Panc1 (cell line): ENCODE results near the gene CFAP20DC. TPM values are rescaled to one million over a fixed set of nuclear protein-coding genes. Genes with fewer than 3 reads are reported as not detected.

ENCODE experiments used
- ATAC-seq: fragments of 200-7000 bp; cut with Tn5 transposase; 2 replicates; pipeline ENCODE4 v1.9.1; 2020; ENCODE audit warnings: mild to moderate bottlenecking, moderate library complexity
- BruUV-seq: library from RNA; stranded (reverse); fragments of 400-500 nt; replicated peaks from 2 replicates; lab custom pipeline; 2021; lab: Mats Ljungman, UMichigan
- CTCF ChIA-PET: fragments of 300-600 bp; sonication (Branson Sonifier 250); formaldehyde crosslinking; loops from one replicate; lab custom pipeline; 2022; ENCODE audit warnings: antibody characterized with exemption; lab: Charles Lee
- POLR2A ChIA-PET: fragments of 300-600 bp; sonication (Branson Sonifier 250); formaldehyde crosslinking; loops from one replicate; lab custom pipeline; 2022; ENCODE audit warnings: antibody characterized with exemption; lab: Charles Lee
- DNase-seq: peaks from one replicate; pipeline ENCODE4 v3.0.0-alpha.2; 2010; ENCODE audit warnings: low read depth, low spot score
- H3K27ac ChIP-seq: 2 replicates; pipeline ENCODE4 v1.5.1; 2011; ENCODE audit warnings: mild to moderate bottlenecking, low read length, inconsistent platforms
- H3K27me3 ChIP-seq: fragments of 200-500 bp; sonication (Bioruptor generic); 2 replicates; pipeline ENCODE4 v1.6.0; 2014; ENCODE audit warnings: low read length, inconsistent platforms; ENCODE audit not compliant: control insufficient read depth, insufficient read depth
- H3K36me3 ChIP-seq: fragments of 200-500 bp; sonication (Bioruptor generic); 2 replicates; pipeline ENCODE4 v1.5.1; 2014; ENCODE audit warnings: inconsistent platforms, mild to moderate bottlenecking, low read length, moderate library complexity; ENCODE audit not compliant: control insufficient read depth, insufficient read depth
- H3K4me1 ChIP-seq: 2 replicates; pipeline ENCODE4 v1.5.1; 2011; ENCODE audit warnings: inconsistent platforms, mild to moderate bottlenecking, low read length, moderate library complexity; ENCODE audit not compliant: control insufficient read depth, insufficient read depth
- H3K4me3 ChIP-seq, 2 experiments: 2 replicates each; pipeline ENCODE4 v1.5.1; 2011 to 2012; ENCODE audit warnings: low read depth in 2 of 2, low read length in 2 of 2, mild to moderate bottlenecking in 2 of 2, inconsistent platforms in 1 of 2, moderate library complexity in 1 of 2
- H3K9me3 ChIP-seq: fragments of 200-500 bp; sonication (Bioruptor generic); 2 replicates; pipeline ENCODE4 v1.5.1; 2014; ENCODE audit warnings: low read depth, mild to moderate bottlenecking, inconsistent platforms, low read length, moderate library complexity; ENCODE audit not compliant: control insufficient read depth, insufficient read depth
- POLR2AphosphoS5 ChIP-seq: IDR thresholded peaks from 2 replicates; pipeline ENCODE4 v1.6.1; 2012; ENCODE audit warnings: mild to moderate bottlenecking, low read depth, low read length, moderate library complexity
- SIN3A ChIP-seq: IDR thresholded peaks from 2 replicates; pipeline ENCODE4 v1.6.1; 2012; ENCODE audit warnings: low read depth, mild to moderate bottlenecking, low read length, moderate library complexity, borderline replicate concordance; ENCODE audit not compliant: insufficient read depth
- TCF7L2 ChIP-seq: IDR thresholded peaks from 2 replicates; pipeline ENCODE4 v1.6.1; 2011; ENCODE audit warnings: mild to moderate bottlenecking, low read depth, low read length, inconsistent platforms
- in situ Hi-C: cut with HindIII; loops from 2 replicates; pipeline ENCODE4 v1.10.0; 2016; ENCODE audit warnings: low sequenced_read_pairs, low pct_unique_long_range_greater_than_20kb
- intact Hi-C: fragments of 100-400 bp; cut with micrococcal nuclease; formaldehyde crosslinking; loops from one replicate; pipeline ENCODE4 v1.10.0; 2022; ENCODE audit not compliant: unreplicated experiment
- total RNA-seq: library from RNA; stranded (reverse); gene quantifications from one replicate; pipeline ENCODE4 v1.2.1, GENCODE V29; 2021; ENCODE audit not compliant: unreplicated experiment
- TF ChIP-seq, protein P1 (sequence below): fragments of 450-650 bp; IDR thresholded peaks from 2 replicates; pipeline ENCODE4 v1.5.1; 2017; ENCODE audit warnings: mild to moderate bottlenecking
- TF ChIP-seq, protein P2 (sequence below), 2 experiments: IDR thresholded peaks; 2 replicates each; pipeline ENCODE4 v1.6.1; 2011 to 2012; ENCODE audit warnings: low read depth in 2 of 2, control low read depth in 1 of 2, low read length in 1 of 2, mild to moderate bottlenecking in 1 of 2, moderate library complexity in 1 of 2; ENCODE audit not compliant: insufficient read depth in 1 of 2

CFAP20DC gene
- total RNA-seq, 1 experiment from 2014 or later = 4.0 TPM

DNA sequence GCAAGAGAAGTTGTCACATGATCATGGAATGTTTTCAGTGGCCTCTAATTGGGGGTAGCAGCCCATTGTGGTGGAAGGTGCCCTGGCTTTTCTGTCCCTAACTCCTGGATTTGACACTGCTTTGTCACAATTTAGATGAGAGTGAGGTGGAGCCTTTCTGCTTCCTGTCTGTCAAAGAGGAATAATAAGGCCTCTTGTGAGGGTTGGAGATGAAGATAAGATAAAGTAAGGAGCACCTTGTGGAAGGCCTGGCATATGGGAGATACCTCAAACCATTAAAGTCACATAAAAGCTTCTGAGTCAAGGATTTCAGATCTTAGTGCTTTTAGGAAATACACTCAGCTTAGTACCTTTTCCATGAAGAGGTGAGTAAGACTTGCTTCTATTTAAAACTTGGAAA lies 210.6 kb downstream of the CFAP20DC start:
- Histone ChIP-seq H3K9me3 (no peaks in the 10 kb centered on the region), H3K4me1 (no peaks in the 10 kb centered on the region), H3K27ac (no peak overlapping the region), H3K4me3 (no peak overlapping the region), H3K27me3 (no peaks in the 10 kb centered on the region), H3K36me3 (no peaks in the 10 kb centered on the region)
- in situ Hi-C loops = no loop called here
- DNase-seq (no peak), ATAC-seq (no peak)
- intact Hi-C loops = no loop called here
- POLR2A ChIA-PET = interaction anchor here (0.6 kb wide), 1 partner anchor 163 kb away, joined by 3 read pairs; no protein-coding TSS in a partner anchor
- CTCF ChIA-PET = no interaction called here
- TF ChIP-seq, protein P1, sequence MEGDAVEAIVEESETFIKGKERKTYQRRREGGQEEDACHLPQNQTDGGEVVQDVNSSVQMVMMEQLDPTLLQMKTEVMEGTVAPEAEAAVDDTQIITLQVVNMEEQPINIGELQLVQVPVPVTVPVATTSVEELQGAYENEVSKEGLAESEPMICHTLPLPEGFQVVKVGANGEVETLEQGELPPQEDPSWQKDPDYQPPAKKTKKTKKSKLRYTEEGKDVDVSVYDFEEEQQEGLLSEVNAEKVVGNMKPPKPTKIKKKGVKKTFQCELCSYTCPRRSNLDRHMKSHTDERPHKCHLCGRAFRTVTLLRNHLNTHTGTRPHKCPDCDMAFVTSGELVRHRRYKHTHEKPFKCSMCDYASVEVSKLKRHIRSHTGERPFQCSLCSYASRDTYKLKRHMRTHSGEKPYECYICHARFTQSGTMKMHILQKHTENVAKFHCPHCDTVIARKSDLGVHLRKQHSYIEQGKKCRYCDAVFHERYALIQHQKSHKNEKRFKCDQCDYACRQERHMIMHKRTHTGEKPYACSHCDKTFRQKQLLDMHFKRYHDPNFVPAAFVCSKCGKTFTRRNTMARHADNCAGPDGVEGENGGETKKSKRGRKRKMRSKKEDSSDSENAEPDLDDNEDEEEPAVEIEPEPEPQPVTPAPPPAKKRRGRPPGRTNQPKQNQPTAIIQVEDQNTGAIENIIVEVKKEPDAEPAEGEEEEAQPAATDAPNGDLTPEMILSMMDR = no peak
- no peak for TF ChIP-seq SIN3A
- no peak for TF ChIP-seq TCF7L2
- no peak for TF ChIP-seq POLR2AphosphoS5
- TF ChIP-seq, protein P2, sequence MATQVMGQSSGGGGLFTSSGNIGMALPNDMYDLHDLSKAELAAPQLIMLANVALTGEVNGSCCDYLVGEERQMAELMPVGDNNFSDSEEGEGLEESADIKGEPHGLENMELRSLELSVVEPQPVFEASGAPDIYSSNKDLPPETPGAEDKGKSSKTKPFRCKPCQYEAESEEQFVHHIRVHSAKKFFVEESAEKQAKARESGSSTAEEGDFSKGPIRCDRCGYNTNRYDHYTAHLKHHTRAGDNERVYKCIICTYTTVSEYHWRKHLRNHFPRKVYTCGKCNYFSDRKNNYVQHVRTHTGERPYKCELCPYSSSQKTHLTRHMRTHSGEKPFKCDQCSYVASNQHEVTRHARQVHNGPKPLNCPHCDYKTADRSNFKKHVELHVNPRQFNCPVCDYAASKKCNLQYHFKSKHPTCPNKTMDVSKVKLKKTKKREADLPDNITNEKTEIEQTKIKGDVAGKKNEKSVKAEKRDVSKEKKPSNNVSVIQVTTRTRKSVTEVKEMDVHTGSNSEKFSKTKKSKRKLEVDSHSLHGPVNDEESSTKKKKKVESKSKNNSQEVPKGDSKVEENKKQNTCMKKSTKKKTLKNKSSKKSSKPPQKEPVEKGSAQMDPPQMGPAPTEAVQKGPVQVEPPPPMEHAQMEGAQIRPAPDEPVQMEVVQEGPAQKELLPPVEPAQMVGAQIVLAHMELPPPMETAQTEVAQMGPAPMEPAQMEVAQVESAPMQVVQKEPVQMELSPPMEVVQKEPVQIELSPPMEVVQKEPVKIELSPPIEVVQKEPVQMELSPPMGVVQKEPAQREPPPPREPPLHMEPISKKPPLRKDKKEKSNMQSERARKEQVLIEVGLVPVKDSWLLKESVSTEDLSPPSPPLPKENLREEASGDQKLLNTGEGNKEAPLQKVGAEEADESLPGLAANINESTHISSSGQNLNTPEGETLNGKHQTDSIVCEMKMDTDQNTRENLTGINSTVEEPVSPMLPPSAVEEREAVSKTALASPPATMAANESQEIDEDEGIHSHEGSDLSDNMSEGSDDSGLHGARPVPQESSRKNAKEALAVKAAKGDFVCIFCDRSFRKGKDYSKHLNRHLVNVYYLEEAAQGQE (IDR thresholded peaks at IDR 0.05; ENCODE audit: insufficient read depth in 1 of 2, low read depth in 2 of 2, low read length in 1 of 2) = no peak
- BruUV-seq = no TSS peak

DNA sequence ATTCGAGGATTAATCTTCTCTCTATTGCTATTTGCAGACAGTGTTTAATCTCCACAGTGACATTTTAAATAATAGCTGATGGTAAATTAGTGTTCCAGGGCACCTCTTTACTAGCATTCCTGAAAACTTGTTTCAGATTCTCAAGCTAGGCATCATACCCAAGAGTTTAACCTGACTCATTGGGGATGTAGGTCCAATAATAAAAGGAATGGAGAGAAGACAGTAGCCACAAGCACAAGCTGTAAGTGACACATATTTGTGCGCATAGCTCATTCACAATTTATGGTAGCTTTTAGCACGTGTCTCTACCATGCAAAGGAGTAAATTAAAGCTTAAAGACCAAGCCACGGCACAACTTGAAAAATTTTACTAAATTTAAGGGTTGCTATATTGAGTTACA lies 212.0 kb downstream of the CFAP20DC start:
- BruUV-seq = no TSS peak
- ATAC-seq (no peak), DNase-seq (no peak)
- Histone ChIP-seq H3K36me3 (no peaks in the 10 kb centered on the region), H3K4me3 (no peak overlapping the region), H3K27me3 (no peaks in the 10 kb centered on the region), H3K4me1 (no peaks in the 10 kb centered on the region), H3K9me3 (no peaks in the 10 kb centered on the region), H3K27ac (no peak overlapping the region)
- ChIA-PET POLR2A (no interaction called here), CTCF (no interaction called here)
- intact Hi-C loops = no loop called here
- TF ChIP-seq, protein P1 = no peak
- TF ChIP-seq, protein P2 (IDR thresholded peaks at IDR 0.05; ENCODE audit: insufficient read depth in 1 of 2, low read depth in 2 of 2, low read length in 1 of 2) = no peak
- TF ChIP-seq POLR2AphosphoS5 (no peak), SIN3A (no peak), TCF7L2 (no peak)
- in situ Hi-C loops = no loop called here
